Glomerular visceral epithelial cell (primary cell): ENCODE data around the gene TEX29.

Experiments
- DNase-seq: peaks from one replicate; pipeline ENCODE4 v3.0.0-alpha.2; 2016; ENCODE audit errors: extremely low spot score

Gene TEX29

DNA sequence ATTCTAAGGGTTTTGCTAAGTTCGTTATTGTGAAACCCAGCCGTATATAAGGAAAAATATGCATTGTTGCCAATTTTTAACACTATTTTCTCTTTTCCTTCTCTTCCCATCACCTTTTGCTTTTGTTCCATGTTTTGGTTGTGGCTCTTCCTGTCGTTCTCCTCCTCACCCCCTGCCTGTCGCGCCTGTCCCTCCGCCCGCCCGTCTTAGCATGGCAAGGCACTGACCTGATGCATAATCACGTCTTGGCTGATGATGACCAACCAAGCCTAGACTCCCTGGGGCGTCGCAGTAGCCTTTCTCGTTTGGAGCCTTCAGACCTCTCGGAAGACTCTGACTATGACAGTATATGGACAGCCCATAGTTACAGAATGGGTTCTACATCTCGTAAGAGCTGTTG is 28.5 kb upstream of the TEX29 start:
- no peak for DNase-seq

DNA sequence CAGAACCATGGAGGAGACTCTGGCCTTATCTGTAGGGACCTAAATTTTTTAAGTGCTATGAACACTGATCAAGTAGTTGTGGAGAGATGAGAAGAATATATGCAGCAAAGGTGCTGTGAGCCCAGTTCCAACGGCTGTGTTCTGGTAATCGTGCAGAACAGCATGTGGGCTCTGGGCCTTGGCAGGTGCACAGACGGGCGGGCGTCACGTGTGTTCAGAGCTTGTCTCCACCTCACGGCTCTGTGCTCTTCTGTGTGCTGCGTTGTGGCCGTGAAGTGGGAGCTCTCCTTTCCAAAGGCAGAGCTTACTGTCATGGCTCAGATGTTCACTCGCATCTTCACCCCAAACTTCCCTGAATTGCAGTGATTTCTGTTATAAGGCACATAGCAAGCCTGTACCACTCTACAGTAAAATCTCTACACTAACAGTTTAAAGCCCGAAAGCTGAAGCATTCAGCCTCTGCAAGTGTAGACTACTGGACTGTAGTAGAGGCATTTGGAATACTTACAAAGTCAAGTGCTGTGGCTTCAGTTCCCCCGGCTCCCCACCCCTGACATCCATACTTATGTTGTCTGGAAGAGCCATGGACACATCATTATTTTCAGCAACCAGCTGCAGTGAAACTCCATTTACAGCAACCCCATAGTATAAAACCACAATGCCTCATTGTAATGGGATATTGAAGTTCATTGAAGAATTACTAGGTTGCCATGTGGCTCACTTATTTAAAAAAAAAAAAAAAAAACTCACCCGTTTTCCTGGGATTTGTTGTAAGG is 27.5 kb upstream of the TEX29 start:
- no peak for DNase-seq

DNA sequence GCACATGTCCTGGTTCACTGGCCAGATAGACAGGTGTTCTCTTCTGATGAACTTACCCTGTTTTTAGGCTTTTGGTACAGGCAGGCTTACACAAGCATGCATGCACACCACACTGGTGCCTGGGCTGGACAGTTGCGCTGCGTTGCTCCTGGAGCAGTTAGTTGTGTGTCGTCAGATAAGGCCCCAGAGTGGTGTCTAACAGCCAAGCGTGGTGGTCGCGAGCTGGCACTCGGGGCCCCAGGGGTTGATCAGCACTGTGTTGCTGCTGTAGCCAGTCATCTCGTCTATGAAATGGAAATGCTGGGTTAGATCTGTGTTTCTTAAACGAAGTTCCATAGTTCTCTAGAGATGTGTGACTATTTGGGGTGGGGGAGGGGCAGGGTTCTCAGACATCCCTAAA is 24.6 kb upstream of the TEX29 start:
- no peak for DNase-seq

DNA sequence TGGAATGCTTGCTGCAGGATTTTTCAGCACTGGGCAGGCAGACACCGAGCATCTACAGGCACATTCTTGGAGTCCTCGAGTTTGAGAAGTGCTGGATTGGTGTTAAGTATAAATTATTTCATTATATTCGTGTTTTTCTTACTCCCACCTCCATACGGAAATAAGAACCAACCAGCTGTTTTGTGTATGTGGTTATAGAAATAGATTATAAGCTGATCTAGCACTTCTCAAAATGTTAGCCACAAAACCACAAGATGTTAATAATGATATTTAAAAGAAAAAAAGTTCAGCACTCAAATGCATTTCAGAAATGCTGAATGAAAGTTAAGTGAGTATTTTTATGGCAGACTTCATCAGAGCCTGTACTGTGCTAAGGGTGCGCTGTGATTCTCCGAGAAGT is 24.0 kb upstream of the TEX29 start:
- no peak for DNase-seq

DNA sequence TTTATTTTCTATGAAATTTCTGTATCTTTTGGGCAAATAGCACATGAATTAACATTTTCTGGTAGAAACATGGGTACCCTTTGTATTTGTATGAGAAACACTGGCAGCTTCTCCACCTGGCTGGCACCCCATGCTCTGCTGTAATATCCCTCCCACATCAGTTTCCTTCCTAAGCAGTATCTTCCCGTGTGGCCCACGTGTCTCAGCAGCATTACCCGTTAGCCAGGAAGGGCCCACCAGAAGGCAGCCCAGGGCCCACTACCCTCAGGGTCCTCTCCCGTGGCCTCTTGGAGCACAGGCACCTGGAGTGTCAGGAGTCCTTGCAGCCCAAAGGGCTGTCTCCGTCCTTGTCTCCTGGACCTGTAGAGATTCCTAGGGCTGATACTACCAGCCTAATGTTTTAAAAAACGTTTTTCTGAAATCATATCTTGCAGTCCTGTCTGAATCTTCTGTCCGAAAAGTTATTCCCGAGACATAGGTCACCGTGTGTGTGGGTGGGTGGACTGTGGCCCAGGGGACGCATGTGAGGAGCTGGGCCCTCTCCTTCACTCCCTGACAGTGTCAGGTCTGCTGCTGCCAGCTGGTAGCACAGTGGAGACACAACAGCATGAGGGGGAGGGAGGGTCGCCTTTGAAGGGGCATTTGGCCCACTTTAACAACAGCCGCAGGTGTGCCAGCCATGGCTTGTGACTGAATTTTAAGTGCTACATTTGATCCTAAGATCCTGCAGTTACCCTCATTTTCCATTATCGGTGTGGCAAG is 22.0 kb upstream of the TEX29 start:
- DNase-seq = no peak

DNA sequence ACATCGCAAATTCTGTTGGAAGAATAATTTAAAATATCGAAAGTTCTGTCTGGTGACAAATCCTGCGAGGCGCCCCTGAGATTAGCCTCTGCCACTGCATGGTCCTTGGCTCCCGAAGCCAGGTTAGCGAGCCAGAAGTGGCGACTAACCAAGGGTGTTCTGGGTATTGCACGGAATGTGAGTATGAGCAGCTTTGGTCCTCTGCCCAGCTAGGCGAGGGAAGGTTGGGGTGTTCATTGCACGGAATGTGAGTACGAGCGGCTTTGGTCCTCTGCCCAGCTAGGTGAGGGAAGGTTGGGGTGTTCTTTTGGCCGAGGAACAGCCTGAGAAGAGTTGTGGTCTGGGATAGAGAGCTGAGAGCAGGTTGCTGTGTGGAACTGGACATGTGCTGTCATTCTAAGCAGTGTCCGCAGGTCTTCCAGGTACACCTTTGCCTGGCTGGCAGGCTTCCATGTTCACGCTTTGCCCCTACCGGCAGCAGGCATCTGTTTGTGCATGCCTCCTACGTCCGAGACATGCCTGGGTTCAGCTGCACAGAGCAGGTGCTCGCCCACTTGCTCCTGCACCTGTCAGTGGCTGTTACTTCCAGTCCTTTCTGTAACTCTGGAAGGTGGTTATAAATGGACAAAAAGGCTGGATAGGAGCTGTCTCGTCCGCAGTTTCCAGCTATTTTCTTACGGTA is 18.3 kb upstream of the TEX29 start:
- no peak for DNase-seq

DNA sequence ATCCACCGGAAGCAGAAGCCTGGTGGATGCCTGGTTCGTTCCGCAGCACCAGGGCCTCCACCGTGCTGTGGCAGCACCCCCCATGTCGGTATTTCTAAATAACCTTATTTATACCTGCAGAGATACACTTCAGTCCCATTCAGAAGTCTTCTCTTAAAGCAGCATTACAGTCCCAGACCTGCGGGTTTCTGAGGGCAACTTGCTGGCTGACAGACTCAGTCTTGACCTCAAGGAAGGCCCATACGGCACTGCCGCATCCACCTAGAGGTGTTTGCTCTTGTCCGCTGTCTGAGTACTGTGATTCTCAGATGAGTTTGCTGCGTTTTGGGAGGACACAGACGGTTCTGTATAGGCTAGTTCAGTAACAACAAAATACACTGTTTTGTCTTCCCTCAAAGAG is 16.9 kb upstream of the TEX29 start:
- DNase-seq = no peak

DNA sequence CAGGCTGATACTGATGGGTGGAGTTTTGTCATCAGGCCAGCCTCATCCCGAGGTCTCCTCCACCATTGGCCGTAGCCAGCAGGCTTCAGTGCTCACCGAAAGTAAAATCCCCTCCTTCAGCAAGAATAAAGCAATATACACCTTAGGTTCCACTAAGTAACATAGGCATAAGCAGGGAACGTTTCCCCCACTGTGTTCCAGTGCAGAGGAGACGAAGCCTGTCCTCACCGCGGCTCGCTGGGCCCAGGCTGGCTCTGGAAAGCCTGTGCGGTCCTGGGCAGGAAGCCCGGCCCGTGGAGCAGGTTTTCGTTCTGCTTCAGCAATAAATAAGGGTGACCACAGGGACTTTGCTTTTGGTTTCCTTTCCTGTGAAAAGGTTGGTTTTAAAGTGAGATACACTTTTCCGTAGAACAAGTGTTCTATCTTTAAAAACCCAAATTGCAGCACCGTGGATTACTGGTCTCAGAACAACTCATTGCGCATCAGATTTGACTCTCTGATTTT is 16.3 kb upstream of the TEX29 start:
- no peak for DNase-seq

DNA sequence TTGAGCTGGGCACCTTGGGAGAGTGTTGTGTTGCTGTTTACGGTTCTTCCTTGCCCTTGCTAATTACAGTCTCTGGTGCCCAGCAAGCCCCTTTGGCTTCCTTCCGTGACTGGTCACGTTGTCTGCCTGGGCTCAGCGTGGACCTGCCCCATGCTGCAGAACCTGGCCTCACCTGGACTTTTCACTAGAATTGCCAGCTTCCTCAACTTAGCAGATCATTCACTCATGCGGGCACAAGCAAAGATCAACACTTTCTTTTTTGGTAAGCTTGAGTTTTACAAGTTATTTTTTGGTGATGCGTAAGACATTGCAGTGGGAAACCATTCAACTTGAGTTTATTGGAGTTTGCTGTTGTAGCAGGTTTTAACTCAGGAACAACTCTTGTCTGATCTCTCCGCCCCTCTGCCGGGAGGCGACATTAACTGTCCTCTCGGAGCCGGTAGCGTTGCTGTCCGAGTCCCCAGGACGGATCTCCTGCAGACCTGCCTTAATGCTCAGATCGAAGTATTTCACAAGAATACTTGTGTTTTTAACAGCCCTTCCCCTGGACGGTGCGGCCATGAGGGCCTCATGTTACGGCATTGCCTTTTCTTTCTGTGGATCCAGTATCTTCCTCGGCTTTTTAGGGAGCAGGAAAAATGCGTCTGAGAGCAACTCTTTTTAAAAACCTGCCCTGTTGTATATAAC is 15.7 kb upstream of the TEX29 start:
- no peak for DNase-seq

DNA sequence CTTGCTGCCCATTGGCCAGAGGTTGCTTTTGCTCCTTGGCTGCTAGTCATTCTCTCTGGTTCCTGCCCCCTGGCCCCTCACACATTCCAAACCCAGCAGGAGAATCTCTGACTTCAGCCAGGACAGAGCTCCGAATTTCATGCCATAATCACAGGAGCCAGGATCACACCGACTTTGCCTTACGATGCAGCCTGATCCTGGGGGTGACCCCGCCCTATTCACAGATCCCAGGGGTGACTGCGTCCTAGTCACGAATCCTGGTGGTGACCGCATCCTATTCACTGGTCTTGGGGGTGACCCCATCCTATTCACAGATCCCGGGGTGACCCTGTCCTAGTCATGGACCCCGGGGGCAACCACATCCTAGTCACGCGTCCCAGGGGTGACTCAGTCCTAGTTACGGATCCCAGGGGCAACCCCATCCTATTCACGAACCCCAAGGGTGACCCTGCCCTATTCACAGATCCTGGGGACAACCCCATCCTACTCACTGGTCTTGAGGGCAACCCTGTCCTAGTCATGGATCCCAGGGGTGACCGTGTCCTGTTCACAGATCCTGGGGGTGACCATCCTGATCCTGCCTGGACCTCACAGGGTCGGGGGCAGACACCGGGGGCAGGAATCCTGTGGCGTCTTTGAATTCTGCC is 7.4 kb upstream of the TEX29 start:
- no peak for DNase-seq

DNA sequence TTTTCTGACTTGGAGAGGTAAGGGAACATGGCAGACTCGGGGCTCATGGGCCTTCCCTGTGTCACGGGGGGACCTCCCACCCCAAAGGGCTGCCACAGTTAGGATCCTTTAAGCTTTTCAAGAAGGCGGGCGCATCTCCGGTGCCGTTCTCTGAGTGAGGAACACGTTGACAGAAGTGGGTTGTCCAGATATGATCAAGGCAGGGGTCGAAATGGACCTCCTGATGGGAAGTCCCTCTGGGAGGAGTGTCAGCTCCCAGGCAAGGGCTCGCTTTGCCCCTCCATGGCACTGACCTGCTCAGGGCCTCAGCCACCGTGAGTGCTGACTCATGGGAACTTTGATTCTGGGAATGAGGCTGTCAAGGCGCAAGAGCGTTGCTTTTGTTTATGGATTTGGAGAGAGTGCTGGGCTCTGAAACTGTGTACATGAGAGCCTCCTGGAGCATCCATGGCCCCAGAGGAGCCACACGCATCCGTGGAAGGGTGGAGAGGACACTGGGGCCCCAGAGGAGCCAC is 6.5 kb upstream of the TEX29 start:
- no peak for DNase-seq

DNA sequence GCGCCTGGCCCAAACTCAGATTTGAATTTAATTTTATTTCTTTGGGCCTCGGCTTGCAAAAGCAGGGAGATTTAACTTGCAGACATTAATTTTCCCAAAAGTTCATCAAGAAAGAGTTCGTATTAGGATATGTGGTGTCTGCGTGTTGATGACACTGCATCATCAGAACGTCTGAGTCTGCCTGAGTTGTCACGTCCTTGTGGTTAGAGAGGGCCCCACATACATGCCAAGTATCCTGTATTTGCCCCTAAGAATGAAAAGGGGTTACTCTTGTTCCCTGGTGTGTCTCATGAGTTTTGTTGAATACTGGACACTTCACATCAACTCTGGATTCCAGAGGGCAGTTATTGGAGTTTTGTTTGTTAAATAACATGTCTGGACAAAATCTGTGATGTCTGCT is 5.6 kb upstream of the TEX29 start:
- no peak for DNase-seq

DNA sequence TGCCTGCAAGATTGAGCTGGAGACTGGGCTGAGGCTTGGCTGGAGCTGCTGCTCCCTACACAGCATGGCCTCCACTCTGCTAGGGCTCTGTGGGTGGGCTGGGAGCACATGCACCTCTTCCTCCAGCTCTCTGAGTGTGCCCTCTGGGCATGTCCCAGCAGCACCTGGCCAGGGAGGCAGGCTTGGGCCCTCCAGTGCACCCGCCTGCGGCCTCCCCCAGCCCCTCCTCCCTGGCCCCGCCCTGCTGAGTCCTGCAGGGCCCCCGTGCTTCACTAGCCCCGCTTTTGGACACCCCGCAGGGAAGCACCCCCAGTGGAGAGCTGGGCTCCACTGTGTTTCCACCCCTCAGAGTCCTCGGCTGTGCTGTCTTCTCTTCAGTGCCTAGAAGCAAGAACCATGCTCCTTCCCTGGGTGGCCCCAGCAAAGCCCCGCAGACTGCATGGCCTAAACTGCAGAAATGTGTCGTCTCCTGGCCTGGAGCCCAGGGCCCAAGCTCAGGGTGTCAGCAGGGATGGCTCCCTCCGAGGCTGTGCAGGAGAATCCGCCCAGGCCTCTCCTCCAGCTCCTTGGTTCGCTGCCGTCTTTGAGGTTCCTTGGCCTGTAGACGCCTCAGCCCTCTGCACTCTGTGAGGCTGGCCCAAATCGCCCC is 5.0 kb upstream of the TEX29 start:
- no peak for DNase-seq

DNA sequence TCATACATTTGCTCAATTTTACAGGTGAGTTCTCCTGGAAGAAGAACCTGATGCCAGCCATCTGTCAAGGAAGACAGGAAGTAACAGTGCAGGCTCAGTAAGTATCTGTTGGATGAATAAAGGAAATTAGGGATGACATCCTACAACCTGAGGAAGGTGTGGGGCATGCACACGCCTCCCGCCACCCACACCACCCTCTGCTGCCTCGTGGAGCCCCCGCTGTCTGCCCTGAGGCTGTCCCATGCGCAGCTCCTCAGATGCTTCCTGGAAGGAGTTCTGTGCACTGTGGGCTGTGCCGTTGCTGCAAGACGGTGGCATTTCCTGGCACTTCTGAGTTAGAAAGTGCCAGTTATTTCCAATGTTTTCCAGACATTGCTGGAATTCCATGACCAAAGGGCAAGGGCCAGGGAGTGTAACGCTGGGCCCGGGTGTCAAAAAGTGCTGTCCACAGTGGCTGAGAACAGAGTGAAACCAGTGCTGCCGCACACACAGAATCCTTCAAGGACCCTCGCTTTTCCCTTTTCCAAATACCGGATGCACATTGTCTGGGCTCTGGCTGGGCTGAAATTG is 4.2 kb upstream of the TEX29 start:
- DNase-seq = no peak

DNA sequence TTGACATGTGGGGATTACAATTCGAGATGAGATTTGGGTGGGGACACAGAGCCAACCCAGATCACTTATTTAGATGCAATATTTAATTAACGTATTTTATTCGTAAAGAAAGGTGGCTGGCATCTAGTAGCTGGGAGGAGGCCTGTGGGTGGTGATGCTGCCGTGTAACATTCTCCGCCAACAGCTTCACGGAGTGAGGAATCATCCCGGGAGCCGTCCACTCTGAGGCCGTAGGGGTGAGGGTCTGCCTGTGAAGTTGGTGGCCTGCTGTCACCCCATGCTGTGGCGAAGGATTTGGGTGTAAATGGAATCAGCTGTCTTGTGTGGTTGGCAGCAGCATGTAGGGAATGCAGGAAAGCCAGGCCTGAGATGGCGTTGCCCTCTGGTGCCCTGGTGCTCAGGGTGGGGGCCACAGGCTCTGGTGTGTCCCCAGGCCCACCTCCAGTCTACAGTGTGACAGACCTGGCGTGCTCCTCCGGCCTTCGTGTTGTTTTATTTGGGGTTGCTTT is 3.3 kb upstream of the TEX29 start:
- no peak for DNase-seq

DNA sequence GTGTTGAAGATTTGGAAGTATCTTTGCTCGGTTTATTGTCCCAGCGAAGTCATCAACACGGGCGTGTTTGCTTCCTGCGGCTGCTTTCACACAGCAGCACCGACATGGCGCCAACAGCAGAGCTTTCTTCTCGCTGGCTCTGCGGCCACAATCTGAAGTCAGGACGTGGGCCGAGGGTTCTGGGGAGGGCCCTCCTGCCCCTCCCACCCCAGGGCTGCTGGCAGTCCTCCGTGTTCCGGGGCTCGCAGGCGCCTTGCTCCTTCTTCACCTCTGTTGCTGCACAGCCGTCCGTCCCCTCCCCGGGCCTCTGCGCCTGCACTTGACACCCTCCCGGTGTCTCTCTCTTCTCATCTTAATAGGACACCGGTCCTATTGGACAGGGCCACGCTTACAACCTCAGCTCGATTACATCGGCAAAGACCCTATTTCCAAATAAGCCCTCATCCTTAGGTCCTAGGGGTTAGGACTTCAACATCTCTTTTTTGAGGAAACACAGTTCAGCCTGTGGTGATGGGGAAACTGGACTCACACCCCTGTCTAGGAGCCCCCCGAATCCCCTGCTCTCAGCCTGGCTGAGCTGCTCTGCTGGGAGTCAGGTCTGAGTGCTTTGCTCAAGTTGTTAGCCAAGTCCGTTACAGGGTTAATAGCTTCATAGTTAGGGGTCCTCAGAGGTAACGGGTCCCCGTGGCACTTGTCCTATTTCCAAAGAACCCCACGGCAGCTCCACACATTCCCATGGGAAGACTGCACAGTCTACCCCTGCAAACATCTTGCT is 2.7 kb upstream of the TEX29 start:
- DNase-seq = no peak

DNA sequence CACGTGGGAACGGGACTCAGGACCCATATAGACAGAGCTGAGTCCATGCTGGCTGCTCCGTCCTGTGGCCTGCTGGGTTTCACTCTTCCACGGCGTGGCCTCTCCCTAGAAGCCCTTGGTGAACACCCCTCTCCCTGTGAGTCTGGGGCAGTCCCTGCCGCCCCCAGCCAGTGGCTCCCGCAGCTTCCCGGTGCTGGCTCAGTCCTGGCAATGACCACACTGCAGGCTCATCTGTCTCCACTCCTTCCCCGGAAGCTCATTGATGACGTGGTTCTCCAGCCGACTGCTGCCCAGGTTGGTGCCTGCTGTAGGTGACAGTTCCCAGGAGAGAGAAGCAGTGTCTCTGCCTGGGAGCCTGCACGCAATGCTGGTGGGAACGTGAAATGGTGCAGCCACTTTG is 2.1 kb upstream of the TEX29 start:
- DNase-seq = no peak

DNA sequence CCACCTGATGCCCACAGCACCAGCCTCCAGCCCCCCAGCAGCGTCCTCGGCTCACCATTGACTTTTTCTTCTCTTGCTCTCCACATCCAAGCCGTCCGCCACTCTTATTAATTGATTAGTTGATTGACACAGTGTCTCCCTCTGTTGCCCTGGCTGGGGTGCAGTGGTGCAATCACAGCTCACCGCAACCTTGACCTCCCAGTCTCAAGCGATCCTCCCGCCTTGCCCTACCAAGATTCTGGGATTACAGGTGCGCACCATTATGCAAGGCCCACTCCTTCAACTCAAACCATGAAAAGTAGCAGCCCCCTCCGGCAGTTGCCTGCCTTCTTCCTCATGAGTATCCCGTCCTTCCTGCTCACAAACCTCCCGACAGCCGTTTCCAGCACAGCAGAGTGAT is 921 bp upstream of the TEX29 start:
- no peak for DNase-seq
